ENCODE data around the gene PRSS23.

DNA sequence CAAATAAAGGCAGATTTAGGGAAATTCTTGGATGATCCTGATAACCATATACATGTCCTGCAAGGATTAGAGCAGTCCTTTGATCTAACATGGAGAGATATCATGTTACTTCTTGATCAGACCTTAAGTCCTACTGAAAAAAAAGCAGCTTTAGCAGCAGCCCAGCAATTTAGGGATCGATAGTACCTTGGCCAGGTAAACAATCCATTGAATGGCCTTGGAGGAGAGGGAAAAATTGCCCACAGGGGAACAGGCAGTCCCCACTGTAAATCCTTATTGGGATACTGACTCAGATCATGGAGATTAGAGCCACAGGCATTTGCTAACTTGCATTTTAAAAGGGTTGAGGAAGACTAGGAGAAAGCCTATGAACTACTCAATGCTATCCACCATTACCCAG lies 47.8 kb downstream of the PRSS23 start:
- TF ChIP-seq, protein P1, sequence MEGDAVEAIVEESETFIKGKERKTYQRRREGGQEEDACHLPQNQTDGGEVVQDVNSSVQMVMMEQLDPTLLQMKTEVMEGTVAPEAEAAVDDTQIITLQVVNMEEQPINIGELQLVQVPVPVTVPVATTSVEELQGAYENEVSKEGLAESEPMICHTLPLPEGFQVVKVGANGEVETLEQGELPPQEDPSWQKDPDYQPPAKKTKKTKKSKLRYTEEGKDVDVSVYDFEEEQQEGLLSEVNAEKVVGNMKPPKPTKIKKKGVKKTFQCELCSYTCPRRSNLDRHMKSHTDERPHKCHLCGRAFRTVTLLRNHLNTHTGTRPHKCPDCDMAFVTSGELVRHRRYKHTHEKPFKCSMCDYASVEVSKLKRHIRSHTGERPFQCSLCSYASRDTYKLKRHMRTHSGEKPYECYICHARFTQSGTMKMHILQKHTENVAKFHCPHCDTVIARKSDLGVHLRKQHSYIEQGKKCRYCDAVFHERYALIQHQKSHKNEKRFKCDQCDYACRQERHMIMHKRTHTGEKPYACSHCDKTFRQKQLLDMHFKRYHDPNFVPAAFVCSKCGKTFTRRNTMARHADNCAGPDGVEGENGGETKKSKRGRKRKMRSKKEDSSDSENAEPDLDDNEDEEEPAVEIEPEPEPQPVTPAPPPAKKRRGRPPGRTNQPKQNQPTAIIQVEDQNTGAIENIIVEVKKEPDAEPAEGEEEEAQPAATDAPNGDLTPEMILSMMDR (IDR thresholded peaks at IDR 0.05): no peak
- TF ChIP-seq POLR2A (IDR thresholded peaks at IDR 0.05): no peak

Measured in testis (tissue), 2 donors.